Subcutaneous abdominal adipose tissue (tissue), 5 donors: ENCODE measurements around the gene FOXJ2.

Source experiments
- H3K27ac ChIP-seq: one replicate; pipeline ENCODE4 v1.7.0; 2013; ENCODE audit warnings: low read depth, mild to moderate bottlenecking, inconsistent platforms, low read length, moderate library complexity
- H3K27me3 ChIP-seq, 5 donors: one replicate each; pipeline ENCODE4 v1.7.0; 2013; ENCODE audit warnings: low read length in 5 of 5, inconsistent platforms in 1 of 5; ENCODE audit not compliant: control insufficient read depth in 5 of 5, insufficient read depth in 4 of 5
- H3K36me3 ChIP-seq, 5 donors: one replicate each; pipeline ENCODE4 v1.7.0; 2013; ENCODE audit warnings: low read length in 5 of 5; ENCODE audit not compliant: control insufficient read depth in 5 of 5, insufficient read depth in 5 of 5
- H3K4me1 ChIP-seq, 5 donors: one replicate each; pipeline ENCODE4 v1.7.0; 2013; ENCODE audit warnings: low read length in 5 of 5, mild to moderate bottlenecking in 3 of 5, moderate library complexity in 1 of 5; ENCODE audit not compliant: control insufficient read depth in 5 of 5, insufficient read depth in 5 of 5
- H3K4me3 ChIP-seq, 5 donors: one replicate each; pipeline ENCODE4 v1.7.0; 2013; ENCODE audit warnings: low read length in 5 of 5, low read depth in 1 of 5
- H3K9ac ChIP-seq, 5 donors: one replicate each; pipeline ENCODE4 v1.7.0; 2013; ENCODE audit warnings: low read length in 5 of 5, mild to moderate bottlenecking in 4 of 5, moderate library complexity in 3 of 5
- H3K9me3 ChIP-seq, 5 donors: one replicate each; pipeline ENCODE4 v1.7.0; 2013; ENCODE audit warnings: low read length in 5 of 5; ENCODE audit not compliant: control insufficient read depth in 5 of 5
- donor health status: healthy.
- donor health status: healthy.
- donor health status: healthy.
- donor health status: healthy.
- donor health status: healthy.

The FOXJ2 gene

GRCh38 chr12:8037947-8038346, 5.4 kb downstream of the FOXJ2 start:
- Histone ChIP-seq H3K27me3 (no peaks in the 10 kb centered on the region), H3K4me1 (peaks cover 22 to 64% (median 62%) of the 10 kb centered on the region in 5 donors), H3K36me3 (peaks cover 13 to 39% (median 29%) of the 10 kb centered on the region in 5 donors), H3K27ac (no peak overlapping the region), H3K4me3 (peak overlapping the region in 1 of 5 donors; percentile 54), H3K9ac (peak overlapping the region in 2 of 5 donors; percentile 30 to 42), H3K9me3 (no peaks in the 10 kb centered on the region)

DNA sequence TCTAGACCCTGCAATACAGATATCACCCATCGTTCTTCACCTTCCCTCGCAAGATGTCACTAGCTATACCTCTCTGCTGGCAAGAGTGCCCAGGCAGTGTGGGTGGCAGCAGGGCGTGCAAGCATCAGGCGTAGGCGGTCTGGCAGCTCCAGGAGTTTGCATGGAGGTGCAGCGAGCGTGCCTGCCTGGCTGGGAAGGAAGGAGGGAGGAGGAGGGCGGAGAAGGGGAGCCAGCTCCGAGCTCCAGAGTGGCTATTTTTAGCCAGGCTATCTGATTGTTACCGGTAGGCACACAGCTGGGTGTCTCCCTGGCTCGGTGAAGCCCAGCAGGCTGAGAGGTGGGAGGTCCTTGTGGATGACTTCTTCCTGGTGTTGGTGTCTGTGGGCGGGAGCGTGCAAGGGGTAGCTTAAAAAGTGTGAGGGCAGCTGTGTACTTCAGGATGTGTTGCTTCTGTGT, 6.2 kb downstream of the FOXJ2 start:
- peak overlapping the region in 3 of 5 donors; percentile 30 to 42 (median 39) for H3K9ac ChIP-seq
- H3K27me3 ChIP-seq, result no peaks in the 10 kb centered on the region
- H3K4me3 ChIP-seq, result peak overlapping the region; percentile 6 to 54 (median 35)
- no peak overlapping the region for H3K27ac ChIP-seq
- no peaks in the 10 kb centered on the region for H3K9me3 ChIP-seq
- peaks cover 21 to 57% (median 55%) of the 10 kb centered on the region in 5 donors for H3K4me1 ChIP-seq
- peaks cover 13 to 46% (median 34%) of the 10 kb centered on the region in 5 donors for H3K36me3 ChIP-seq

GRCh38 chr12:8040791-8041190, 8.3 kb downstream of the FOXJ2 start:
- Histone ChIP-seq H3K27ac (no peak overlapping the region), H3K4me3 (no peak overlapping the region), H3K27me3 (no peaks in the 10 kb centered on the region), H3K9ac (no peak overlapping the region), H3K36me3 (peaks cover 13 to 67% (median 49%) of the 10 kb centered on the region in 5 donors), H3K9me3 (no peaks in the 10 kb centered on the region), H3K4me1 (peaks cover 4 to 36% (median 33%) of the 10 kb centered on the region in 5 donors)

DNA sequence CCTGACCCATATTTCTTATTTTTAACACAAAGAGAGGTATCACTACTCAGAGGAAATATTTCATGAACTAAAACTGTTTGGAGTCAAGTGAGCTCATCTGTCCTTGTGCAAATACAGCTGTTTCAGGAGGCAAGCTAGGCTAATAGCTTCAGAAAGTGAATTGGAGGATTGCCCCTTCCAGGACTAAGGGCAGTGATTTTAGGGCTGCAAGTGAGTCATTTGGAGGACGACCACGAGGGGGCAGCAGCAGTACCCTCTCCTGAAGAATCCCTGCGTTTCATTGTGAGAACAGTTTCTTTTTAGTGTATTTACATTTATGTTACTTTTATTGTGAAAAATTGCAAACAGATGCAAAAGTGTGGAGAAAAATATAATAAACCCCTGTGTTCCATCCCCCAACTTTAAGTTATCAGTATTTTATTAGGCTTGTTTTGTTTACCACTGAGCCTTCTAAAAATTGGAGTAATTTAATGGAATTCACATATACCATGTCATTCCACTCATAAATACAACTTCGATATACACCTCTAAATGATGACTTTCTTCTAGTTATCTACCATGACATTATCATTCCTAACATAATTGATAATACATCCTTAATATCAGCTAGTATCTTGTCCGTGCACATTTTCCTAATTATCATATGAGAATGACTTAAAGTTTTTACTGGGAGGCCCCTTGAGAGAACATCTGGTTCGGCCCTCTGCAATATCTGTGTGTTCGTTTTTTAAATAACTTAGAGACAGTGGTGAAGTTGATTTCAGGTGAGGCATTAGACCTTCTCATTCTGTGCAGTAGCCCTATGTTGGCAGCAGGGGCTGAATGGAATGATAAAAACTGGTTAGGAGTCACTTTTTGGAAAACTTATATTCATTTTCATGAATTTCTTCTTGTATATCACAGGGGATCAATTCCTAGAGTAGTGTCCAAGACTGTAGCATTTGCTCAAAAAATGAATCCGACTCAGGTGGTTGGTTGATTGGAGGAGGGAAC, 13.7 kb downstream of the FOXJ2 start:
- Histone ChIP-seq H3K4me1 (peaks cover 0 to 2% (median 0%) of the 10 kb centered on the region in 5 donors), H3K27me3 (no peaks in the 10 kb centered on the region), H3K27ac (no peak overlapping the region), H3K9ac (no peak overlapping the region), H3K4me3 (no peak overlapping the region), H3K9me3 (no peaks in the 10 kb centered on the region), H3K36me3 (peaks cover 29 to 88% (median 74%) of the 10 kb centered on the region in 5 donors)

- Histone ChIP-seq H3K4me3 (no peak overlapping the region), H3K9ac (no peak overlapping the region), H3K27me3 (no peaks in the 10 kb centered on the region), H3K9me3 (no peaks in the 10 kb centered on the region), H3K4me1 (peaks cover 0 to 4% (median 2%) of the 10 kb centered on the region in 5 donors), H3K27ac (no peak overlapping the region), H3K36me3 (peaks cover 27 to 90% (median 76%) of the 10 kb centered on the region in 5 donors)
These were observed 15.3 kb downstream of the FOXJ2 start for GRCh38 chr12:8047842-8048241.

DNA sequence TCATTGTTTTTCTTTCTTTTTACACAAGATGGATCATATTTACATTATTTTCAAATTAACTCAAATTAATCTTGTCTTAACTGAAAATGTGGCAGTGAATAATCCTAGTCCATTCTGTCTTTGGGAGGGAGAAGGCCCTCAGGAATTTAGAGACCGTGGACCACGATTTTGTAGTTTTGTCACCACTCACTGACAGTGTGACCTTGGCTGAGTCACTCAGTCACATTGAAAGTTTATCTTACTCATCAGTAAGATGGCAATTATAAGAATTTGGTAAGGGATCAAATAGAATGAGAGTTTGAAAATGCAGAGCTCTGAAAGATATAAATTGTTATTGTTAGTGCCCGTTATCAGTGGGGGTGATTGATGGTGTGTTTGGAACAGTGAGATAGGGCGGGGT, 16.4 kb downstream of the FOXJ2 start:
- H3K4me1 ChIP-seq, result peaks cover 0 to 9% (median 2%) of the 10 kb centered on the region in 5 donors
- no peak overlapping the region for H3K9ac ChIP-seq
- H3K27ac ChIP-seq, result no peak overlapping the region
- peaks cover 37 to 90% (median 79%) of the 10 kb centered on the region in 5 donors for H3K36me3 ChIP-seq
- H3K27me3 ChIP-seq, result no peaks in the 10 kb centered on the region
- H3K4me3 ChIP-seq, result no peak overlapping the region
- H3K9me3 ChIP-seq, result no peaks in the 10 kb centered on the region

DNA sequence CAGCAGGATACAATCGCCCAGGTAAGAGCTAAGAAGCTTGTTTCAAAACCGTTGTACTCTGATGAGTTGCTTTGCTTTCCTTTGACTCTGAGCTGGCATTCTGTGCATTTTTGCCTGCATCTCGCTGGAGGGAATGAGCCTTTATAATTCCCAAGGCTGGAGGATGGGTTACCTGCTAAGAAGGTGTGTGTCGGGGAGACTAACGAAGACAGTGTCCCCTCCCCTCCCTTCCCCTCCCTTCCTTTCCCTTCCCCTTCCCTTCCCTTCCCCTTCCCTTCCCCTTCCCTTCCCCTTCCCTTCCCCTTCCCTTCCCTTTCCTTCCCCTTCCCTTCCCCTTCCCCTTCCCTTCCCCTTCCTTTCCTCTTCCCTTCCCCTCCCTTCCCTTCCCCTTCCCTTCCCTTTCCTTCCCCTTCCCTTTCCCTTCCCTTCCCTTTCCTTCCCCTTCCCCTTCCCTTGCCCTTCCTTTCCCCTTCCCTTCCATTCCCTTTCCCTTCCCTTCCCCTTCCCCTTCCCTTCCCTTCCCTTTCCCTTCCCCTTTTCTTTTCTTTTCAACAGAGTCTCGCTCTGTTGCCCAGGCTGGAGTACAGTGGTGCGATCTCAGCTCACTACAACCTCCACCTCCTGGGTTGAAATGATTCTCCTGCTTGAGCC, 18.2 kb downstream of the FOXJ2 start:
- Histone ChIP-seq H3K4me1 (peaks cover 0 to 9% (median 2%) of the 10 kb centered on the region in 5 donors), H3K9ac (no peak overlapping the region), H3K27me3 (no peaks in the 10 kb centered on the region), H3K27ac (no peak overlapping the region), H3K36me3 (peaks cover 49 to 88% (median 82%) of the 10 kb centered on the region in 5 donors), H3K9me3 (no peaks in the 10 kb centered on the region), H3K4me3 (no peak overlapping the region)

DNA sequence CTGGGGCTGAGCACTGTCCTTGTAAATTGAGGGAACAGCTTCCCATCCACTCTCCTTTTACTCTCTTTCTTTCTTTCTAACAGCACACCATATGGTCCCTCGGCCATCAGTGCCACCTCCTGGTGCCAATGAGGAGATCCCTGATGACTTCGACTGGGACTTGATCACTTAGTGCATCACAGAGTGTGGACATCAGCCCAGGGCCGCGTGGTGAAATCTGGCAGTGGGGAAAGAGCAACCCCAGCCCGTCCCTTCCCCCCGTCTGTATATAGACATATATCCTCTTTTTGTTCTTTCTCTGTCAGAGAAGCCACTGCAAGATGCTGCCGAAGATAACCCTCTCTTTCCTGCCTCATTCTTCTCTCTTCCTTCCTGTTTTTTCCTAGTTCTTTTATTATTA, 20.2 kb downstream of the FOXJ2 start:
- Histone ChIP-seq H3K9ac (no peak overlapping the region), H3K27me3 (no peaks in the 10 kb centered on the region), H3K9me3 (no peaks in the 10 kb centered on the region), H3K36me3 (peaks cover 42 to 78% (median 76%) of the 10 kb centered on the region in 5 donors), H3K4me3 (no peak overlapping the region), H3K4me1 (peaks cover 0 to 9% (median 0%) of the 10 kb centered on the region in 5 donors), H3K27ac (no peak overlapping the region)

DNA sequence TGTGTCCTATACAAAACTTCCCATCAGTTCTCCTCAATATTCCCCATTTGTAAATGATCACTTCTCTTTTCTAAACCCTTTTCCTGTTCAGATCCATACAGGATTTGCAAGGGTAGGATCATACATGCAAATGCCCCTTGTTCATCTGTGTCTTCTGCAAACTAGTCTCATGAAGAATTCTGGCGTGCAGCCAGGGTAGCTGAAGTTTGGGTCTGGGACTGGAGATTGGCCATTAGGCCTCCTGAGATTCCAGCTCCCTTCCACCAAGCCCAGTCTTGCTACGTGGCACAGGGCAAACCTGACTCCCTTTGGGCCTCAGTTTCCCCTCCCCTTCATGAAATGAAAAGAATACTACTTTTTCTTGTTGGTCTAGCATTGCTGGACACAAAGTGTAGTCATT, 22.3 kb downstream of the FOXJ2 start:
- peaks cover 30 to 62% (median 57%) of the 10 kb centered on the region in 5 donors for H3K36me3 ChIP-seq
- H3K27me3 ChIP-seq, result no peaks in the 10 kb centered on the region
- peaks cover 0 to 9% (median 0%) of the 10 kb centered on the region in 5 donors for H3K4me1 ChIP-seq
- no peak overlapping the region for H3K9ac ChIP-seq
- no peaks in the 10 kb centered on the region for H3K9me3 ChIP-seq
- H3K27ac ChIP-seq, result no peak overlapping the region
- no peak overlapping the region for H3K4me3 ChIP-seq
